Stimulated activated CD8-positive, alpha-beta memory T cell treated with anti-CD3 and anti-CD28 coated beads, Interleukin-7, amount 100 ng/mL, for 24 hours (primary cell): Measurements from ENCODE around the gene ZCCHC24.

Experiments used
- DNase-seq: peaks from one replicate; pipeline ENCODE4 v3.0.0-alpha.2; 2020; ENCODE audit warnings: low read depth

ZCCHC24 gene

GRCh38 chr10:79445161-79445976 is at the start of gene ZCCHC24:
TSS of gene ZCCHC24 (minus strand) at chr10:79445624. CDS start at chr10:79445440, 184 bp downstream.
- DNase-seq, result peak; percentile 84

GRCh38 chr10:79493806-79494205 is 48.4 kb upstream of the ZCCHC24 start:
- no peak for DNase-seq

GRCh38 chr10:79492839-79493238 is 47.4 kb upstream of the ZCCHC24 start:
- DNase-seq, result no peak

DNA sequence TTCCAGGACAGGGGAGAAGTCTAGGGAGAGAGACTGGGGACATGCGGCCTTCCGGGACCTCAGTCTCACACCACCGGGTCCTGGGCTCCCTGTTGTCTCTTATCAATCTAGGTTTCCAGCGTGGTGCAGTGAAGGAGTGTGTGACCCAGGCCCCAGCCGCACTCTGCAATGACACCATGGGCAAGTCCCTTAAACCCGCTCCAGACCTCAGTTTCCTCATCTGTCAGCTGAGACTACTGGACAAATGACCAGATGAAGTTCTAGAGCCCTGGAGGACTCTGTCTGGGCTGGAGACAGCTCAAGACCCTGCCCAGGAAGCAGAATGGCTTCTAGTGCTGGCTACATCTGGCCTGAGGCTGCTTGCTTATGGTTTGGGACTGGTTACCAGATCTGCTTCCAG is 46.8 kb upstream of the ZCCHC24 start:
- no peak for DNase-seq

GRCh38 chr10:79491143-79491835 is 45.9 kb upstream of the ZCCHC24 start:
- DNase-seq, result no peak

DNA sequence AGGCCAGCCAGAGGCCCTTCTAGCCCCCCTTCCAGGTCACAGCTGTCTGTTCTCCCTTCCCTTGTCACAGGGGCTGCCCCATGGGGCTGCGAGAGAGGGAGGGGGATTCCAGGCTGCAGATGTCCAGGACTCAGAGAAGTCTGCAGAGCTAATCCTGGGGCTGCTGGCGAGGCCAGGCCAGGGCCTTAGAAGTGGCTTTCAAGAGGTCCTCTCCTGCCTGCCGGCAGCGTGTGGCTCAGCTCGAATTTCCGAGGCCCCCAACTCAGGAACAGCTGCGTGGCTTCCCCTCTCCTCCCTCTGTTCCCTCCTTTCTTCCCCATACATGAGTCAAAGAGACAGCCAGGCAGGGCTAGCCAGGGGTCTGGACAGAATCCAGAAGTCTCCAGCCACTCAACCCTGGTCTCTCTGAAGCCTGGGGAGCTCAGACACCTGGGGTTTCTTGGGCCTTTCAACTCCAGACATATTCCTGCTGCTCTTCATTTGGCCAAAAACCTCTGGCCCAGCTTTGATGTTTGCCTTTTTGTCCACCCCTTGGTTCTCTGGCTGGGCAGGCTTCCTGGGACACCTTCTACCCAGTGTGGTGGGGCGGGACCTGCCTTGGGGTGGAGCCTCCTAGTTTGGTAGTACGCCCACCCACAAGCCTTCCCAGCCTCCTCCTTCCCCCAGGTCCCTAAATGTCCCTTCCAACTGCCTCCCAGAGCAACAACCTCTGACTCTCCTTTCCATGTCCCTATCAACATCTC is 45.1 kb upstream of the ZCCHC24 start:
- DNase-seq, result no peak

DNA sequence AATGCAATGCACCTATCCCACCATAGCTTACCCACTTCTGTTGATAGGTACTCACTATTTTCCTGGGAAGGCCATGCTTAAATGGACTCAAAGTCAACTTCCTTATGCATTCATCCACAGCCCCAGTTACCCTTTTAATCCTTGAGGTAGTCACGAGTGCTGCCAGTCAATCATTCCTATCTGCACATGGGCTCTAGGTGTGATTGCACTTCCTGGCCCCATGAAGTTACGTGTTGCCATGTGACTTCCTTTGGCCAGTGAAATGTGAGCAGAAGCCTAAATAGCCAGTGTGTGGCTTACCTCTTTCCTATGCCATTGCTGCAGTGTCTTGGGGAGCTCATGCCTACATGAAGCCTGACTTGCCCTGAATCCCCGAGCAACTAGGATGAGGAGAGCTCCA is 43.4 kb upstream of the ZCCHC24 start:
- DNase-seq, result no peak

GRCh38 chr10:79488336-79488735 is 42.9 kb upstream of the ZCCHC24 start:
- DNase-seq, result no peak

- no peak for DNase-seq
These were observed 42.1 kb upstream of the ZCCHC24 start for GRCh38 chr10:79487296-79488194.

GRCh38 chr10:79484476-79484875 is 39.1 kb upstream of the ZCCHC24 start:
- no peak for DNase-seq

DNA sequence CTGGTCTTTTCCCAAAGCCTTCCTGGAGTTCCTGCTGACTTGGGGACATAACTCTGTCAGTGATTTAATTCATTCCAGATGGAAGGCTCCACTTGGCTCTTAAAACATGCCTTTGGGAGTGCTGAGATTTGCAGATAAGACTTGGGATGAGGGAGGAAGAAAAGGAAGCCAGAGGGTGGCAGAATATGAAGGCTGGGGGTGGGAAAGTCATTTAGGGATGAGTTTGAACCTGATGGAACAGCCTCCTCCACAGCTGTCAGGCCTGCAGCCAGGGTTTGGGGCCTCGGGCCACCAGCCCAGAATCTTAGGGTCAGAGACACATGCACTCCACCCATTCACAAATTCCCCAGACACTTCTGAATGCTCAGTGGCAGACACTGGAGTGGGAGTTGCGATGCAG is 38.5 kb upstream of the ZCCHC24 start:
- DNase-seq, result no peak

DNA sequence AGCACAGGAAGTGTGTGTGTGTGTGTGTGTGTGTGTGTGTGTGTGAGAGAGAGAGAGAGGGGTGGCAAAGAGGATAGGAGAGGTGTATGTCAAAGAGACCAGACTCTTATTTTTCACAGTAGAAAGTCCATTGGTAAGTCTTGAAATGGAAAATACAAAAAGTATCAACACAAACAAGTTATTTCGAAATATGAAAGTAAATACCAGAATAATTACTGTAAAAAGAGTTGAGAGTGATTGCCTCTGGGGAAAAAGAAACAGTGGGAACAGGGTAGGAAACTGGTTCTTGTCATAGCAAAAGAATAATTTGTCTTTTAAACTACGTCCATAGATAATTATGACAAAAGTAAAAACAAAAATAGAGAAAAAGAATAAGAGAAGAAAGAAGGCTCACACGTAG is 37.9 kb upstream of the ZCCHC24 start:
- DNase-seq, result no peak

DNA sequence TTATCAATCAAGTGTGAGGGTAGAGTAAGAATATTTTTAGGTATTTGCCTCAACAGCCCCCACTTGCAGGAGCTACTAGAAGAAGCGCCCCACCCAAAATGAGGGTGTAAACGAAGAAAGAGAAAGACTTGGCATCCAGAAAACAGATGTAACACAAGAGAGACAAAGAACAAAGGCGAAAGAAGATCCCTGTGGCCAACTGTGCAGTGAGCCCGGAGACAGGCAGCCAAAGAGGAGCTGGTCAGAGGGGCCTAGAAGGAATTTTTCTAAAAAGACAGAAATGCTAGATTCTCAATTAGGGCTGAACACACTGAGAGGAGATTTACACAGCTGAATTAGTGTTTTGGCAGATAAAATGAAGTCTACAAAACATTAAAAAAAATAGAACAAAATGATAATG is 37.3 kb upstream of the ZCCHC24 start:
- no peak for DNase-seq

DNA sequence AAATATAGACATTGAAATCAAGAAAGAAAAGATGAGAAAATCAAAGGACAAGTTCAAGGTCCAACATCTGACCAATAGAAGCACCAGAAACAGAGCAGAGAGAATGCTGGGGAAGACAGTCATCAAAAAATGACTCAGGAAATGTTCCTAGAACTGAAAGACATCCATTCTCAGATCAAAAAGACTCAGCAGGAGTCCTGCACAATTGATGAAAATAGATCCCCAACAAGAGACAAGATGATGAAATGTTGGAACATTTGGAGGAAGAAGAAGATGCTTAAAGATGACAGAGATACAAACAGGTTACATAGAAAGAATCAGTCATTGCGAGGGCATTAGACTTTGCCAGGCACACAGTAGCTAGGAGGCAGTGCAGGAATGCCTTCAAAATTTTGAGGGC is 36.9 kb upstream of the ZCCHC24 start:
- DNase-seq, result no peak

- DNase-seq, result no peak
These were observed 34.0 kb upstream of the ZCCHC24 start for GRCh38 chr10:79479283-79479909.

- no peak for DNase-seq
These were observed 32.0 kb upstream of the ZCCHC24 start for GRCh38 chr10:79477456-79477855.

DNA sequence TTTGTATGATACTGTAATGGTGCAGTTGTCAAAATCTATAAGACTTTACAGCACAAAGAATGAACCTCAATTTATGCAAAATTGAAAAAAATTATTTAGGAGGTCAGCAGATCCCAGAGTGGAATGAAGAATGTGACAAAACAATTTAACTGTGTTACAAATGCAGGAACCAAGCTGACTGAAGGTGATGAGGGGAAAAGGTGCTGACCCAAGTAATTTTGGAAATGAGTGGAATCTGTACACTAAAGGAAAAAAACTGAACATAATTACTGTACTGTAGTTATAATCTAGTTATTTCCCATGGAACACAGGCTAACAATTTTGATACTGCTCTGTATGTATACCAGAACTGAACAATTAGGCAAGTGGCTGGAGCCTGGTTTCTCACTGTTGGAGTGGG is 31.2 kb upstream of the ZCCHC24 start:
- DNase-seq, result no peak

GRCh38 chr10:79475877-79476276 is 30.5 kb upstream of the ZCCHC24 start:
- no peak for DNase-seq

DNA sequence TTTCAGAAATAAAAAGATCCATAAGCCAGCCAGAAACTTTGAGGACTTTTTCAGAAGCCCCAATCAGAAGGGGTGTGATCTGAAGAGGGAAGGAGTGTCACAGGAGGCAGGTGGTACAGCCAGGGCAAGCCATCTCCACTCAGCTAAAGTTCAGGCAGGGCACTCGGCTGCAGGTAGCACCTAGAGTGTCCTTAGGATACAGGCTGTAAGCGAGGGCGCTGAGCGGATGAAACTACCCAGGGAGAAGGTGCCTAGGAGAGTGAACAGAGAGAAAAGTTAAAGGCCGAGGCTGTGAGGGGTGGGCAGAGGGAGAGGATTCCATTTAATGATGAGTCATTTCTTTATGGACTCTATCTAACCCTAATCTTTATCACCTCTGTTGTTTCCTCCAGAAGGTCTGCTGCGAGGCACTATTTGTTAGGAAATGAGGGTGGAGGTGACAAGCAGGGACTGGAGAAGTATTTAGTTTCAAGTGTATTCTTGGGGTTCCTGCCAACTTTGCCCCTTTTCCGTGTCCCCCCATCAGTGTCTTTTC is 29.8 kb upstream of the ZCCHC24 start:
- no peak for DNase-seq

DNA sequence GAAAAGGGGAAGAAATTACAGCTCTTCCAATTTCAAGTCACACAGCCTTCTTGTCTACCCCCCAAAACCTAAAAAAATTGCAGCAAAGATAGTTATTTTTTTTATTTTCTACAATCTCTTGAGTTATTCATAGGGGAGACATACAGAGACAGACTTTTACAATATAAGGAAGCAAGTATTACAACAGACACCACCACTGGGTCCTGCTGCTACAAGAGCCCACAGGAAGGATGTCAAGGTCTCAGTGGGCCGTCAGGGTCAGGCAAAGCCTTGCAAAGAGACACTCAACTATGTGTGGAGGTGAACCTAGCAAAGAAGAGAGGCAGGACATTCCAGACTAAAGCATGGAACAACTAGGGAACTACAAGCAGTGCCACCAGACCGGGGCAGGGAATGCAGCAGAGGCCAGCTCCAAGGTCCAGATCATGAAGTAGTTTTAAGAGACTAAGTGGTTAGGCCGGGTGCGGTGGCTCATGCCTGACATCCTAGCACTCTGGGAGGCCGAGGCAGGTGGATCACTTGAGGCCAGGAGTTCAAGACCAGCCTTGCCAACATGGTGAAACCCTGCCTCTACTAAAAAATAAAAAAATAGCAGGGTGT is 28.2 kb upstream of the ZCCHC24 start:
- DNase-seq, result no peak

DNA sequence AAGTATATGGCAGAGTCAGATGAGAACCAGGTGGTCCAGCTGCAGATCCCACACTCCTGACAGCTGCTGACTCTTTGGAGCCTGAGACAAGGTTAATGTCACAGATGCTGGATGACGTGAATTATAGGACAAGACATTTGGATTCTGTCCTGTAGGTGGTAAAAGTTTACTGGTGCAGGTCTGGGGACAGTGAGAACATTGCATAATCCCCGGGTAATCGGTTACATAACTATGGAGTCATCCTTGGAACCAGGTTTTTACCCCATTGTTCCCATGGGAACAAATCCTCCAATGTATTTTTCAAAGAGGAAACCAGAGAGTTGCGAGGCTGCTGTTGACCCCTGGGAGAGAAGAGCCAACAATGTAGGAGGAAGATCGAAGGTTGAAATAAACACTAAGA is 27.5 kb upstream of the ZCCHC24 start:
- DNase-seq, result no peak
